Measurements from ENCODE around the gene NT5DC2. TPM values are rescaled to one million over a fixed set of nuclear protein-coding genes. Genes with fewer than 3 reads are reported as not detected.

The NT5DC2 gene
- total RNA-seq, 2 donors from 2014 or later: 25.4 to 32.4 TPM

DNA sequence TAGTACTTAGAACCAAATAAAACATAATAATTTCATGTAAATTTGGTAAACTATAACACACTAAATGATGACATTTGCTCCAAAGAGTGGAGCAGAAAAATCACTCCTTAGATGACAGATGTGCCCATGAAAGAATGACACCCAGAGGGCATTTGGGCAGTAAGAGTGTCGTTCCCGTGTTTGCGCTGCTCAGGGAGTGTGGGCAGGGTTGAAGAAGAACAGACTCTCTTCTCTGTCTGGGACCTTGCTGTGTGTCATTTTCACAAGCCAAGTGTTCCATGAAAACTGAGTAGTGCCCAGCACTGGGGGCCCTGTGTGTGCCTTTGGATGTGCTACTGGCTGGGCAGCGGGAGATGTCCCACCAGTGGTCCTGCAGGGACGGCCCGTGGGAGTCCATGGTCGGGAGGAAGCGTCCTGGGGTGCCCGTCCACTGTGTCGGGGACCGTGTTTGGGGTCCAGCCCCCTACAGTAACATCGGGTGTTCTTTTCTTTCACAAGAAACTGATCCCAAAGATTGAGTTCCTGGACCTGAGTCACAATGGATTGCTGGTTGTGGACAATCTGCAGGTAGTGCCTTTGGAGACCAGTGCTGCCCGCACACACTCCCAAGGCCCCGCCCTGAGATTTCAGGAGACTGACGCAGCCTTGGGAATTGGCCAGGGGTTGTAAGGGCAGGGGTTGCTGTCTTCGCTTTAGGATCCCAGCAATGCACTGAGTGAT, 56.4 kb downstream of the NT5DC2 start:
- Histone ChIP-seq H3K4me1 (no peaks in the 10 kb centered on the region), H3K4me3 (no peak overlapping the region), H3K36me3 (replicated peaks in 1 of 2; ENCODE audit: insufficient read depth in 1 of 2, low read depth in 2 of 2) (peaks cover 9 to 51% of the 10 kb centered on the region in 2 donors), H3K27me3 (no peaks in the 10 kb centered on the region), H3K9me3 (no peaks in the 10 kb centered on the region), H3K27ac (no peak overlapping the region)
- no peak for ATAC-seq
- TF ChIP-seq CTCF (IDR thresholded peaks at IDR 0.05) (no peak), POLR2A (IDR thresholded peaks at IDR 0.05) (no peak)
- intact Hi-C loops (cut with DNase I): no loop called here
- WGBS, 2 donors: 90 to 94% methylated on average over 16 of the region's 16 CpGs
- DNase-seq: no peak

Small RNA genes within 50 kb of the gene (small RNA-seq; reads per million reads assigned to genes)
- gene RNU6-856P (not detected), gene RNU6ATAC16P (not detected)

Other genes with a start within 250 kb of the NT5DC2 start
- 10 to 100 TPM in 1 of 2 donors, 1 to 10 TPM in 1; 5.4 to 25.4 TPM for gene GLYCTK, start 246.0 kb downstream of the NT5DC2 start, total RNA-seq
- 10 to 100 TPM in 1 of 2 donors, 1 to 10 TPM in 1; 6.0 to 14.8 TPM for gene DNAH1, start 217.5 kb downstream of the NT5DC2 start, total RNA-seq
- 10 to 100 TPM; 40.7 to 49.4 TPM for gene BAP1, start 123.8 kb downstream of the NT5DC2 start, total RNA-seq
- 1 to 10 TPM; 4.0 to 4.9 TPM for gene PHF7, start 123.2 kb downstream of the NT5DC2 start, total RNA-seq
- gene SEMA3G, start 88.8 kb downstream of the NT5DC2 start, total RNA-seq: 10 to 100 TPM in 1 of 2 donors, 1 to 10 TPM in 1; 3.9 to 13.2 TPM
- 10 to 100 TPM in 1 of 2 donors, under 1 TPM in 1; 0.99 to 10.4 TPM for gene TNNC1, start 79.8 kb downstream of the NT5DC2 start, total RNA-seq
- gene NISCH, start 78.3 kb downstream of the NT5DC2 start, total RNA-seq: 100 to 1,000 TPM in 1 of 2 donors, 10 to 100 TPM in 1; 58.9 to 115 TPM
- 10 to 100 TPM; 50.4 to 55.3 TPM for gene STAB1, start 38.5 kb downstream of the NT5DC2 start, total RNA-seq
- gene UQCC5, start 2.7 kb upstream of the NT5DC2 start, total RNA-seq: 1 to 10 TPM in 1 of 2 donors, under 1 TPM in 1; 0.78 to 7.3 TPM
- 10 to 100 TPM; 62.3 to 72.8 TPM for gene PBRM1, start 152.1 kb upstream of the NT5DC2 start, total RNA-seq
- 100 to 1,000 TPM in 1 of 2 donors, 10 to 100 TPM in 1; 46.2 to 122 TPM for gene GNL3, start 152.2 kb upstream of the NT5DC2 start, total RNA-seq
- gene GLT8D1, start 171.9 kb upstream of the NT5DC2 start, total RNA-seq: 10 to 100 TPM; 43.8 to 92.0 TPM
- gene SPCS1, start 172.2 kb upstream of the NT5DC2 start, total RNA-seq: 10 to 100 TPM; 33.0 to 59.9 TPM
- gene NEK4, start 237.1 kb upstream of the NT5DC2 start, total RNA-seq: 10 to 100 TPM; 10.1 to 73.2 TPM
- gene ITIH1, start 243.7 kb upstream of the NT5DC2 start, total RNA-seq: 1 to 10 TPM in 1 of 2 donors, not detected in 1; 4.4 TPM